Cardiac fibroblast (primary cell): ENCODE data around the gene PPP3CA.

ENCODE experiments used
- DNase-seq, 2 donors: peaks; one replicate each; pipeline versions ENCODE4 v3.0.0 to v3.0.0-alpha.2; 2010; ENCODE audit warnings: low read depth in 2 of 2
- H3K4me3 ChIP-seq, 2 donors: replicated peaks in 1 of 2; 1 replicate in 1 of 2; 2 replicates in 1 of 2; pipeline ENCODE4 v1.5.1; 2011; ENCODE audit warnings: low read depth in 2 of 2, low read length in 2 of 2, mild to moderate bottlenecking in 2 of 2, moderate library complexity in 1 of 2
- TF ChIP-seq, protein P1 (sequence below): IDR thresholded peaks from one replicate; pipeline ENCODE4 v1.5.1; 2011; ENCODE audit warnings: low read depth, mild to moderate bottlenecking, low read length, inconsistent platforms

PPP3CA gene

DNA sequence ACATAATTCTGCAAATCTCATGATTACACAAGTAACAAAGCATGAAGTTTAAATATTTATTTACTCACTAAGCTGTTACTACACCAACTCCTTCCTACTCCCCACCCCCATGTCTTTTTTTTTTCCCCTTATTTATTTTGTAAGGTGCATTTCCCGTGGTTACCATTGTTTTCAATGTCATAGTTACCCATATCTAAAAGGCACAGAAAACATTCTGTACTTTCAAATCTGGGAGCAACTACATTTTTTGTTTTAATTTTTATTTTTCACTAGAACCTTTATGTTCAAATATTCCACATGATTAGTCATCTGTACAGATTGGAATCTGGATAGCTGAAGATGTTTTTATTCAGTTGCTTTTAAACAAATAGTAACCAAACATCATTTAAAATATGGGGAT is 62.8 kb downstream of the PPP3CA start:
- DNase-seq = peak; percentile 72 to 81
- H3K4me3 ChIP-seq = no peak overlapping the region
- TF ChIP-seq, protein P1, sequence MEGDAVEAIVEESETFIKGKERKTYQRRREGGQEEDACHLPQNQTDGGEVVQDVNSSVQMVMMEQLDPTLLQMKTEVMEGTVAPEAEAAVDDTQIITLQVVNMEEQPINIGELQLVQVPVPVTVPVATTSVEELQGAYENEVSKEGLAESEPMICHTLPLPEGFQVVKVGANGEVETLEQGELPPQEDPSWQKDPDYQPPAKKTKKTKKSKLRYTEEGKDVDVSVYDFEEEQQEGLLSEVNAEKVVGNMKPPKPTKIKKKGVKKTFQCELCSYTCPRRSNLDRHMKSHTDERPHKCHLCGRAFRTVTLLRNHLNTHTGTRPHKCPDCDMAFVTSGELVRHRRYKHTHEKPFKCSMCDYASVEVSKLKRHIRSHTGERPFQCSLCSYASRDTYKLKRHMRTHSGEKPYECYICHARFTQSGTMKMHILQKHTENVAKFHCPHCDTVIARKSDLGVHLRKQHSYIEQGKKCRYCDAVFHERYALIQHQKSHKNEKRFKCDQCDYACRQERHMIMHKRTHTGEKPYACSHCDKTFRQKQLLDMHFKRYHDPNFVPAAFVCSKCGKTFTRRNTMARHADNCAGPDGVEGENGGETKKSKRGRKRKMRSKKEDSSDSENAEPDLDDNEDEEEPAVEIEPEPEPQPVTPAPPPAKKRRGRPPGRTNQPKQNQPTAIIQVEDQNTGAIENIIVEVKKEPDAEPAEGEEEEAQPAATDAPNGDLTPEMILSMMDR = no peak

DNA sequence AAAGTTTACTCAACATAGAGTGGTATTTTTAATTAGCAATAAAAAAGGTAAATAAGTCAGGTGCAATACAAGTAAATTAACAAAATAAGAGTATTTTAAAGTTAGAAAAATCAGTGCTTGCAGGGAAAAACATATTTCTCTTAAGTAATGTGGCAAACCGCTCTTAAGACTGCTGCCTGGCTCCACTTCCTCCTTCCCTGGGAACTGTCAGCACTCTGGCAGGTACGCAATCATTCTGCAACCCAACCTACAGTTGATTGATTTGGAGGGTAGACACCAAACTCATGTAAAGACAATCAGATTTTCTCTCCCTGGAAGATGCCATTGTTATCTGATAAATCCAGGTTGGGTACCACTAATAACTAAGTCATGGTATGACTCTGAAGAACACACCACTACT is 63.9 kb downstream of the PPP3CA start:
- no peak for DNase-seq
- TF ChIP-seq, protein P1 = no peak
- no peak overlapping the region for H3K4me3 ChIP-seq

DNA sequence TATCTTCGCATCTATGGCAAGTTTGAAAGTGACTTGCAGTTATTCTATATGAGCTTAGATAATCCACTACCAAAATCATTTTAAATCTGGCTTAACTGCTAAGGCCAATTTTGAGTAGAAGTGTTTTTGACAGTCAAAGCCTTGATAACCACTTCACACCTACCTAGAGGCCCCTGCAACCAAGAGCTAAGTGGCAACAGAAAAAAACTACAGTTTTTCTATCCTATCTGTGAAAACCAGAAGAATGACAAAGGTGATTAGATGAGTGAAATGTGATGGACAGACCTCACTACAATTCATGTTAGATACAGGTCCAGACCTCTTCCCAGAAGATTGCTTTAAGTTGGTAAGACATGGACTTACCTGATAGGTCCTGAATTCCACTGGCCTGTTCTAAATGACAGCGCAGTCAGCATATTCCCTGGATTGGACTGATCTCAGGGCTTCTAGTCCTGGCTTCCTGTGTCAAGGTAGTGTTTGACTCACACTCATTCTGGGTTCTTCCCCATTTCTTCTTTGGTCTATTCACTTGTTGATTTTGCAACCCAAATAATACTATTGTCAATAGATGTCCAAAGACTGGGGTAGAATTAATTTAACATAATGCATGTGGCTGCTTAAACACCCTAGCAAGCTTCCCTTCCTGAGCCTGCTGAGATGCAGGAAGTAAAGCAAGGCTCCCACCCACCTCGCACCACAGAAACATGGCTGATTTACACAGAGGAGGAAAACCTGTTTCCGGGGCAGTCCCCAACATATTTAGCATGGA is 65.1 kb downstream of the PPP3CA start:
- TF ChIP-seq, protein P1 = no peak

DNA sequence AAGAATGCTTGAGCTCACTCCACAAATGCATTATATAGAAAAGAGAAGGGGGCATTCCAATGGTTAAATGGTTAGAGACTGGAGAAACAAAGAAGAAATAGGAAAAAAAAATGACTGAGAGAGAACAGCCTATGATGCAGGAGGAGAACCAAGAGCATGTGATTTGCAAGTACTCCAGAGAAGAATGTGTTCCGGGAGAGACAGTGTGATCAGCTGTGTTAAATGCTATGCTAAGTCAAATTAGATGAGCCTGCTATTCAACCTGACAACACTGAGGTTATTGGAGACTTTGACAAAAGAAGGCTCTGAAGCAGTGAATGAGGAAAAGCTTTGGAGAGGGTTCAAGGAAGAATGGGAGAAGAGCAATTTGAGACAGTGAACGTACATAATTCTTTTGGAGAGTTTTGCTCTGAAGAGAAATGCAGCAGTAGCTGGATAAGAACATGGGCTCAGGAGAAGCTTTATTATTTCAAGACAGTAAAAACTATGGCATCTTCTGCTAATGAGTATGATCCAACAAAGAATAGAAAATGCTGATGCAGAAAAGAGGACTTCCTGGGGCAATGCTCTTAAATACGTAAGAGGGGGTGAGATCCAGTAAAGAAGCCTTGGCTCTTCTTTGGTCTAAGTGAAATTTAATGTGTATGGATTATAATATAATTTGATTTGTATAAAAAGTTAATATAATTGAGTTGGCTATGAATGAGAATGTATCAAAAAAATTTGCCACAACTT is 66.3 kb downstream of the PPP3CA start:
- TF ChIP-seq, protein P1 = no peak
- DNase-seq = no peak
- no peak overlapping the region for H3K4me3 ChIP-seq

More for the DNA sequence above, 65.1 kb downstream of the PPP3CA start:
- no peak for DNase-seq
- H3K4me3 ChIP-seq = no peak overlapping the region

DNA sequence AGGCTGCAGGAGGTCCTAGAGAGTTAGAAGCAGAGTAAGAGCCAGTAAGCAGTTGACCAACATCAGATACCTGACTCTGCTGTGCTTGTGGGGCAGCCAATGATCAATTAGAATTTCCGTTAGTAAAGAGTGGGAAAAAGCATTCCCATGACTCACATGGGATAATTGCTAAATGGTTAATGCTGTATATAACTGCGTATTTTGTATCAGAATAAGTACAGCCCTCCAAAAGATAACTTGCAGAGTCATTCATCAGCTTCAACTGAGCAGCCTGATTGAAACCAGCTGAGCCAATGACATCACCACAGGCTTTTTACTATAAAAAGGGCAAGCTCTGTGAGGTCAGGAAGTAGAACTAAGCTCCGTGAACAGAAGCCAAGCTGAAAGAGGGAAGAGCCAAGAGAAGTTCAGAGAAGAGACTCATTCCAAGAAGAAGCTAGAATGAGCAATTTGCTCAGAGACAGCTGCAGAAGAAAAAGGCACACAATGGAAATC is 67.9 kb downstream of the PPP3CA start:
- TF ChIP-seq, protein P1 = no peak
- DNase-seq = peak; percentile 97 to 99
- H3K4me3 ChIP-seq = no peak overlapping the region

DNA sequence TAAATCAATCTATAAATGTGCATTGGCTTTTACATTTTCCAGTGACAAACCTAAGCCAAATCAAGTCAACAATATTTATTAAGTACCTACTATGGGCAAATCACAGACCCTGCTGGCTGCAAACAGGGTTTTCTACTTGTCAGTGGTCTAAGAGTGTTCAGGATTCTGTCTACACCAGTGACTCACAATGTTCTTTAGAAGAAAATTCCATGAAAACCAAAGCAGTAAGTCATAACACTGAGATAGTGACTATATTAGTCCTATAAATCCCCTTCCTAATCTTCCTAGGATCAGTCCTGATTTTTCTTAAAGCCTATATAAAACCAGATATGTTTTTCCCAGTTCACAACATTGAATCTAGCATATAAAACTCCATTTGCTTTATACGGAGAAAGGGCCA is 69.7 kb downstream of the PPP3CA start:
- no peak overlapping the region for H3K4me3 ChIP-seq
- peak; percentile 61 to 80 for DNase-seq
- TF ChIP-seq, protein P1 = no peak
